Endothelial cell of umbilical vein (primary cell): ENCODE data around the gene DISP1.

Source experiments
- CTCF ChIP-seq, 2 donors: IDR thresholded peaks; 1 replicate in 1 of 2; 2 replicates in 1 of 2; pipeline ENCODE4 v1.5.1; 2011; ENCODE audit warnings: low read length in 2 of 2, mild to moderate bottlenecking in 2 of 2, moderate library complexity in 2 of 2, control low read depth in 1 of 2, inconsistent platforms in 1 of 2, low read depth in 1 of 2; ENCODE audit not compliant: insufficient read depth in 1 of 2; ENCODE audit errors: extremely low read depth in 1 of 2
- EZH2 ChIP-seq: IDR thresholded peaks from 2 replicates; pipeline ENCODE4 v1.6.1; 2012; ENCODE audit warnings: borderline replicate concordance, low read depth, mild to moderate bottlenecking, moderate library complexity, low read length, inconsistent platforms; ENCODE audit not compliant: severe bottlenecking
- GATA2 ChIP-seq: IDR thresholded peaks from 2 replicates; pipeline ENCODE4 v1.7.0; 2011; ENCODE audit warnings: low read depth, mild to moderate bottlenecking, moderate library complexity, mixed read lengths, low read length; ENCODE audit not compliant: insufficient read length, insufficient read depth
- JUN ChIP-seq: IDR thresholded peaks from 2 replicates; pipeline ENCODE4 v1.6.1; 2011; ENCODE audit warnings: borderline replicate concordance, low read depth; ENCODE audit not compliant: insufficient read length, insufficient read depth
- MAX ChIP-seq: IDR thresholded peaks from 2 replicates; pipeline ENCODE4 v1.6.1; 2011; ENCODE audit not compliant: insufficient read depth, insufficient read length
- MYC ChIP-seq: IDR thresholded peaks from one replicate; pipeline ENCODE4 v1.6.1; 2011; ENCODE audit warnings: mild to moderate bottlenecking, low read depth, low read length
- POLR2A ChIP-seq: IDR thresholded peaks from 2 replicates; pipeline ENCODE4 v1.6.1; 2012; ENCODE audit warnings: low read depth, mild to moderate bottlenecking, control low read depth, low read length
- POLR2AphosphoS5 ChIP-seq: IDR thresholded peaks from 2 replicates; pipeline ENCODE4 v1.6.1; 2012; ENCODE audit warnings: low read depth, mild to moderate bottlenecking, control low read depth, low read length, moderate library complexity; ENCODE audit not compliant: insufficient read depth

GRCh38 chr1:222828939-222829338 is 14.1 kb downstream of the DISP1 start:
- TF ChIP-seq POLR2A, result no peak
- TF ChIP-seq CTCF (IDR thresholded peaks at IDR 0.05; ENCODE audit: extremely low read depth in 1 of 2, insufficient read depth in 1 of 2, low read depth in 1 of 2, low read length in 2 of 2), result no peak
- TF ChIP-seq EZH2, result no peak
- TF ChIP-seq POLR2AphosphoS5, result no peak
- TF ChIP-seq MAX, result no peak
- TF ChIP-seq GATA2, result no peak
- TF ChIP-seq JUN, result no peak
- TF ChIP-seq MYC, result no peak
